Ishikawa (cell line): ENCODE measurements around the gene C1orf50.
A peak's percentile ranks its signal among the peaks of the same experiment; 100 is the strongest.

Experiments used
- CEBPB ChIP-seq: IDR thresholded peaks from 2 replicates; pipeline ENCODE4 v1.6.1; 2012
- CREB1 ChIP-seq: IDR thresholded peaks from 2 replicates; pipeline ENCODE4 v1.6.1; 2012; ENCODE audit warnings: low read depth
- EGR1 ChIP-seq: IDR thresholded peaks from 2 replicates; pipeline ENCODE4 v1.6.1; 2012
- EP300 ChIP-seq: IDR thresholded peaks from 2 replicates; pipeline ENCODE4 v1.6.1; 2012; ENCODE audit warnings: borderline replicate concordance
- FOXM1 ChIP-seq: IDR thresholded peaks from 2 replicates; pipeline ENCODE4 v1.6.1; 2012; ENCODE audit warnings: low read depth, borderline replicate concordance
- NFIC ChIP-seq: IDR thresholded peaks from 2 replicates; pipeline ENCODE4 v1.6.1; 2012
- RAD21 ChIP-seq: IDR thresholded peaks from 2 replicates; pipeline ENCODE4 v1.6.1; 2012; ENCODE audit warnings: low read depth
- TAF1 ChIP-seq: IDR thresholded peaks from 2 replicates; pipeline ENCODE4 v1.6.1; 2012; ENCODE audit warnings: low read depth, mild to moderate bottlenecking
- TCF12 ChIP-seq: IDR thresholded peaks from 2 replicates; pipeline ENCODE4 v1.6.1; 2012; ENCODE audit warnings: low read depth
- TEAD4 ChIP-seq: IDR thresholded peaks from 2 replicates; pipeline ENCODE4 v1.6.1; 2012
- YY1 ChIP-seq: IDR thresholded peaks from 2 replicates; pipeline ENCODE4 v1.6.1; 2012; ENCODE audit warnings: low read depth
- ZBTB7A ChIP-seq: IDR thresholded peaks from 2 replicates; pipeline ENCODE4 v1.6.1; 2012; ENCODE audit warnings: low read depth
- TF ChIP-seq, protein P1 (sequence below): IDR thresholded peaks from 2 replicates; pipeline ENCODE4 v1.6.1; 2012
- TF ChIP-seq, protein P2 (sequence below): IDR thresholded peaks from 2 replicates; pipeline ENCODE4 v1.6.1; 2012
- TF ChIP-seq, protein P3 (sequence below): IDR thresholded peaks from 2 replicates; pipeline ENCODE4 v1.6.1; 2012; ENCODE audit warnings: low read depth, mild to moderate bottlenecking

Gene C1orf50

DNA sequence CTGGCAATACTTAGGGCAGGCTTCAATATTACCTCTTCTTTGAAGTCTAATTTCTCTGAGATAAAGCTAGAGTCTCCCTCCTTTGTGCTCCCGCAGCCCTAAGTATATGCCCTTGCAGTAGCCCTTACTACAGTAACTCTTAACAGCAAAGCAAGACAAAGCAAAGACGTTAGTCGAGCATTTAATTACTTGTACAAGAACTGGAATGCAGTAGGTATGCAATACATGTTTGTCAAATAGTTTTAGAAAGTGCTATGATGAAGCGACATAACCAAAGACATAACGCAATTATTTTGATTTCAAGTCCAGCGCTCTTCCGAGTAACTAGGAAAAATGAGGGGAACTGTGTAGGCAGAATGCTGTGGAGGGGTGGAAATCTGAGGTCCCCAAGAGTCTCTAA, 1.8 kb upstream of the C1orf50 start:
- TF ChIP-seq FOXM1 (no peak), EP300 (no peak), TEAD4 (no peak), ZBTB7A (no peak)
- TF ChIP-seq, protein P1, sequence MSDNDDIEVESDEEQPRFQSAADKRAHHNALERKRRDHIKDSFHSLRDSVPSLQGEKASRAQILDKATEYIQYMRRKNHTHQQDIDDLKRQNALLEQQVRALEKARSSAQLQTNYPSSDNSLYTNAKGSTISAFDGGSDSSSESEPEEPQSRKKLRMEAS, result no peak

DNA sequence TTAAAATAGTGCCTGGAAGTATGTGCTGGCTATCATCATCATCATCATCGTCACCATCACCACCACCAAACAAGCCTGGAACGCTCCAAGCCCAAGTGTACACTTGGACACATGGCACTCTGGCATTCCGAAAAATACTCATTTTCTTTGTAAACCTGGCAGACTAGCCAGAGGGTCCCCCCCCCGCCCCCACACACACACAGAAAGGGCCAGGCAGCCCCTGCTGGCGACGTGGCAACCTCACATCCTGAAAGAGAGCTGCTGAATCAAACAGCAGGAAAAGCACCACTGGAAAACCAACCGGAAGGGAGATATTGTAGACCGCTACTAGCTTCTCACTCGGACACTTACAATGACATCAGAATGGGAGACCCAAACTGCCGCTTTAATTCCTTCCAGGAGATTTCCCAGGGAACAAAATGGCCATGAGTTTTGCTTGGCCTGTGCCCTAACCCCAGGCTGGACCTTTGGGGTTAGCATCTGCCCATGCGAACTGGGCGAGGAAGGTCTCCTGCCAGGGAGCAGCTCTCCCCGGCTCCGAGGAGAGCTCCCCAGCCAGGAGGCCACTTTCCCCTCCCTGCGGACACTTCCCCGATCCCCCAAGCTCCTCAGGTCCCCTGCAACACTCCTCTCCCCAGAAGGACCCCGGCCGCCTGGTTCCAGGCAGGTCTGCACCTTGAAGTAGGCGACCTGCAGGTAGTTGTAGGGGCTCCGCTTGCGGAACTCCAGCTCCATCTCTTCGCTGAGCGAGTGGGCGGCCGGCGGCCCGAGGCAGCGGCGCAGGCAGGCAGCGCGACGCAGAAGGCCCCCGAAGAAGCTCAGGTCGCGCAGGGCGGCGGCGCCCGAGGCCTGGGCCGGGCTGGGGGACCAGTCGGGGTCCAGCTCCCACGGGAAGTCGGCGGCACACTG, 963 bp upstream of the C1orf50 start:
- TF ChIP-seq, protein P2, sequence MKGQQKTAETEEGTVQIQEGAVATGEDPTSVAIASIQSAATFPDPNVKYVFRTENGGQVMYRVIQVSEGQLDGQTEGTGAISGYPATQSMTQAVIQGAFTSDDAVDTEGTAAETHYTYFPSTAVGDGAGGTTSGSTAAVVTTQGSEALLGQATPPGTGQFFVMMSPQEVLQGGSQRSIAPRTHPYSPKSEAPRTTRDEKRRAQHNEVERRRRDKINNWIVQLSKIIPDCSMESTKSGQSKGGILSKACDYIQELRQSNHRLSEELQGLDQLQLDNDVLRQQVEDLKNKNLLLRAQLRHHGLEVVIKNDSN, result no peak
- TF ChIP-seq CREB1 (no peak), TEAD4 (no peak), RAD21 (peak; percentile 5; the same call in 1 of the 2 replicates), TAF1 (no peak), EP300 (no peak), ZBTB7A (no peak)

DNA sequence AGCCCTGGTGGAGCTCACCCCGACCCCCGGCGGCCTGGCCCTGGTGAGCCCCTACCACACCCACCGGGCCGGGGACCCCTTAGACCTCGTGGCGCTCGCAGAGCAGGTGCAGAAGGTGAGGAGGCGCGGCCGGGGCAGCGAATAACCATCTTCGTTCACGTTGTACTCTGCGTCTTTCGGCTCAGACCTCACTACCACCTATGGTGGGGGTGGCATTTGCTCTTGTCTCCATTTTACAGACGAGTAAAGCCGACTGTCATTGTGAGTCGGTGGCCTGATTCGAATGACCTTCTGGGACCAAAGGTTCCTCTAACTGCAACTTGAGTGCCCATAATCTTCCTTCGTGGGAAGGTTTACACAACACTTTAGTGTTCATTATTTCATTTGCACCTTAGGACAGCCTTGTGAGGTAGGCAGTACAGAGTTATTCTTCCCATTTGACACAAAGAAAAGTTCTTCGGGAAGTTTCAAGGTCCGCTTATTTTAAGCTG, 506 bp downstream of the C1orf50 start:
- TF ChIP-seq, protein P1, result peak; percentile 61; the same call in 1 of the 2 replicates
- TF ChIP-seq TAF1 (no peak), ZBTB7A (0 out of 2 replicates have a peak, but pooled peaks have one; percentile 73)

DNA sequence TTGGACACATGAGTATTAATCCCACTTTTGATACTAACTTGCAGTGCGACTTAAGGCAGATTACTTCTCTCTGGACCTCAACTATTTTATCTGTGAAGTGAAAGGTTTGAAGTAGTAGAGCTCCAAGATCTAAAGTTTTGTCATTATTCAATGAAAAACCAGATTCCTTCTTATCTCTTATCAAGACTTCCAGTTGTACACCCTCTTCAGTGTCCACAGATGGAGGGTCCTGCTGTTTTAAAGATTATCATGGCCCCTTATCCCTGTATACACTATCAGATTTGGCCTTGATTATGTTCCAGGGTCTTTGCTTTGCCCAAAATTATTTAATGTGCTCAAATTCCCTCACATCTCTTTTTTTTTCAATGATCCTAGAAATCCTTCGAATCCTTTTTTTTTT, 1.1 kb downstream of the C1orf50 start:
- TF ChIP-seq EP300, result no peak
- TF ChIP-seq, protein P3, sequence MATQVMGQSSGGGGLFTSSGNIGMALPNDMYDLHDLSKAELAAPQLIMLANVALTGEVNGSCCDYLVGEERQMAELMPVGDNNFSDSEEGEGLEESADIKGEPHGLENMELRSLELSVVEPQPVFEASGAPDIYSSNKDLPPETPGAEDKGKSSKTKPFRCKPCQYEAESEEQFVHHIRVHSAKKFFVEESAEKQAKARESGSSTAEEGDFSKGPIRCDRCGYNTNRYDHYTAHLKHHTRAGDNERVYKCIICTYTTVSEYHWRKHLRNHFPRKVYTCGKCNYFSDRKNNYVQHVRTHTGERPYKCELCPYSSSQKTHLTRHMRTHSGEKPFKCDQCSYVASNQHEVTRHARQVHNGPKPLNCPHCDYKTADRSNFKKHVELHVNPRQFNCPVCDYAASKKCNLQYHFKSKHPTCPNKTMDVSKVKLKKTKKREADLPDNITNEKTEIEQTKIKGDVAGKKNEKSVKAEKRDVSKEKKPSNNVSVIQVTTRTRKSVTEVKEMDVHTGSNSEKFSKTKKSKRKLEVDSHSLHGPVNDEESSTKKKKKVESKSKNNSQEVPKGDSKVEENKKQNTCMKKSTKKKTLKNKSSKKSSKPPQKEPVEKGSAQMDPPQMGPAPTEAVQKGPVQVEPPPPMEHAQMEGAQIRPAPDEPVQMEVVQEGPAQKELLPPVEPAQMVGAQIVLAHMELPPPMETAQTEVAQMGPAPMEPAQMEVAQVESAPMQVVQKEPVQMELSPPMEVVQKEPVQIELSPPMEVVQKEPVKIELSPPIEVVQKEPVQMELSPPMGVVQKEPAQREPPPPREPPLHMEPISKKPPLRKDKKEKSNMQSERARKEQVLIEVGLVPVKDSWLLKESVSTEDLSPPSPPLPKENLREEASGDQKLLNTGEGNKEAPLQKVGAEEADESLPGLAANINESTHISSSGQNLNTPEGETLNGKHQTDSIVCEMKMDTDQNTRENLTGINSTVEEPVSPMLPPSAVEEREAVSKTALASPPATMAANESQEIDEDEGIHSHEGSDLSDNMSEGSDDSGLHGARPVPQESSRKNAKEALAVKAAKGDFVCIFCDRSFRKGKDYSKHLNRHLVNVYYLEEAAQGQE, result no peak
- TF ChIP-seq, protein P1, result no peak
- TF ChIP-seq YY1, result no peak
- no peak for TF ChIP-seq TCF12
- TF ChIP-seq NFIC, result no peak
- no peak for TF ChIP-seq FOXM1
- TF ChIP-seq TEAD4, result no peak
- TF ChIP-seq TAF1, result no peak
- no peak for TF ChIP-seq CEBPB
- TF ChIP-seq EGR1, result no peak
- no peak for TF ChIP-seq CREB1
- TF ChIP-seq, protein P2, result no peak
- TF ChIP-seq RAD21, result no peak
- no peak for TF ChIP-seq ZBTB7A

DNA sequence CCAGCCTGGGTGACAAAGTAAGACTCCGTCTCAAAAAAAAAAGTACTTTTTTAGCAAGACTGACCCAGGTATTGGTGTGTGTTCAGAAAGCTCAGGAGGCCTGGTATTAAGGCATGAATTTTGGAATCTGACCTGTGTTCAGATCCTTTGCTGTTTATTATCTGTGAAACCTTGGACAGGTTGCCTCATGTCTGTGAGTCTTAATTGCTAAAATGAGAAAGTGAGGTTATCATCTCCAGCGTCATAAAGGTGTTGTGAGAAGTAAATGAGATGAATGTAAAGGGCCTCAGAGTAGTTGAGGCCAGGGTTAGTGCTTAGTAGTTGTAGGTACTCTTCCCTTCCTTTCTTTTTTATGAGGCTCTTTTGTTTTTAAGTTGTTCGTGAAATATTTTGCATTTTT, 2.8 kb downstream of the C1orf50 start:
- TF ChIP-seq TAF1, result no peak
- no peak for TF ChIP-seq FOXM1
- no peak for TF ChIP-seq TCF12
- TF ChIP-seq YY1, result no peak
- TF ChIP-seq, protein P3, result no peak
- no peak for TF ChIP-seq EGR1
- no peak for TF ChIP-seq CEBPB
- TF ChIP-seq, protein P1, result no peak
- no peak for TF ChIP-seq CREB1
- TF ChIP-seq, protein P2, result no peak
- TF ChIP-seq NFIC, result no peak
- no peak for TF ChIP-seq RAD21
- TF ChIP-seq TEAD4, result no peak
- TF ChIP-seq ZBTB7A, result no peak
- TF ChIP-seq EP300, result no peak
